ENCODE data around the gene JSRP1. TPM values are rescaled to one million over a fixed set of nuclear protein-coding genes. Genes with fewer than 3 reads are reported as not detected.

The JSRP1 gene
- total RNA-seq, 1 donor from 2014 or later, result not detected

DNA sequence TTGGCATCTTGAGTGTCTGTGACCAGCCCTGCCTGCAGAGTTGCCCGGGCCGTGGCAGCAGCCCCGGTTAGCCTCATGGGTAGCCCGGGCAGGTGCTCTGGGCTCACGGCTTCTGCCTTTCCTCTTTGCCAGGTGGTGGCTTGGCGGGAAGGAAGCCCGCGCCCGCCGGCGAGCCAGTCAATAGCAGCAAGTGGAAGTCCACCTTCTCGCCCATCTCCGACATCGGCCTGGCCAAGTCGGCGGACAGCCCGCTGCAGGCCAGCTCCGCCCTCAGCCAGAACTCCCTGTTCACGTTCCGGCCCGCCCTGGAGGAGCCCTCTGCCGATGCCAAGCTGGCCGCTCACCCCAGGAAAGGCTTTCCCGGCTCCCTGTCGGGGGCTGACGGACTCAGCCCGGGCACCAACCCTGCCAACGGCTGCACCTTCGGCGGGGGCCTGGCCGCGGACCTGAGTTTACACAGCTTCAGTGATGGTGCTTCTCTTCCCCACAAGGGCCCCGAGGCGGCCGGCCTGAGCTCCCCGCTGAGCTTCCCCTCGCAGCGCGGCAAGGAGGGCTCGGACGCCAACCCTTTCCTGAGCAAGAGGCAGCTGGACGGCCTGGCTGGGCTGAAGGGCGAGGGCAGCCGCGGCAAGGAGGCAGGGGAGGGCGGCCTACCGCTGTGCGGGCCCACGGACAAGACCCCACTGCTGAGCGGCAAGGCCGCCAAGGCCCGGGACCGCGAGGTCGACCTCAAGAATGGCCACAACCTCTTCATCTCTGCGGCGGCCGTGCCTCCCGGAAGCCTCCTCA is 30.0 kb downstream of the JSRP1 start:
- intact Hi-C loops (cut with micrococcal nuclease), result no loop called here
- ATAC-seq (no peak), DNase-seq (no peak)

DNA sequence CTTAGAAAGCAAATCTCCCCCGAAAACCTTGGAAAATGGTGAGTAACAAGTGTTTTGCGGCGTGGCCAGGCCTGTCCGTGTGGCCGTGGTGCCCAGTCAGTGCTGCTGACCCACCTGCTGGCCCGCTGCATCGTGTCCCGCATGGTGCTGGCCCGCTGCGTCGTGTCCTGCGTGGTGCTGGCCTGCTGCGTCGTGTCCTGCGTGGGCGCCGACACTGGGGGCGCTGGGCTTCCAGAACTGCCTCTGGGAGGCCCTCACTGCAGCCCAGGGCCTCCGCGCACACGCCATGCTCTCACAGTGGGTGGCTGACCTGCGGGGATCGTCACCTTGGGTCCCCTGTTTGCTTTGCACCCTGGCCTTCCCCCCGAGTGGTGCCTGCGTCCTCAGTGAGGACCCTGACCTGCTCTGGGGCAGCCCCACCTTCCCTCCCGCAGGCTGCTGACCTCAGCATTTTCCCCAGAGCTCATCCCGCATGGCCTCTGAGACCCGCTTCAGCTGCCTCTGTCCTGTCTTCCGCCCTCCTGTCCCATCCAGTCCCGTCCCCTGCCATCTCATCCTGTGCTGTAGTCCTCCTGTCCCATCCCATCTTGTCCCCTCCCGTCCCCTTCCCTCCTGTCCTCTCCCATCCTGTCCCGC is 30.7 kb downstream of the JSRP1 start:
- DNase-seq (no peak), ATAC-seq (no peak)
- intact Hi-C loops (cut with micrococcal nuclease), result no loop called here

- ATAC-seq (no peak), DNase-seq (no peak)
- intact Hi-C loops (cut with micrococcal nuclease), result no loop called here
These were observed 31.4 kb downstream of the JSRP1 start for GRCh38 chr19:2224754-2225349.

- DNase-seq (no peak), ATAC-seq (no peak)
- intact Hi-C loops (cut with micrococcal nuclease), result no loop called here
These were observed 32.3 kb downstream of the JSRP1 start for GRCh38 chr19:2223959-2224358.

- intact Hi-C loops (cut with micrococcal nuclease), result no loop called here
- DNase-seq (no peak), ATAC-seq (no peak)
These were observed 32.8 kb downstream of the JSRP1 start for GRCh38 chr19:2223391-2223790.

- intact Hi-C loops (cut with micrococcal nuclease), result no loop called here
- no peak for DNase-seq
- no peak for ATAC-seq
These were observed 34.3 kb downstream of the JSRP1 start for GRCh38 chr19:2221918-2222317.

DNA sequence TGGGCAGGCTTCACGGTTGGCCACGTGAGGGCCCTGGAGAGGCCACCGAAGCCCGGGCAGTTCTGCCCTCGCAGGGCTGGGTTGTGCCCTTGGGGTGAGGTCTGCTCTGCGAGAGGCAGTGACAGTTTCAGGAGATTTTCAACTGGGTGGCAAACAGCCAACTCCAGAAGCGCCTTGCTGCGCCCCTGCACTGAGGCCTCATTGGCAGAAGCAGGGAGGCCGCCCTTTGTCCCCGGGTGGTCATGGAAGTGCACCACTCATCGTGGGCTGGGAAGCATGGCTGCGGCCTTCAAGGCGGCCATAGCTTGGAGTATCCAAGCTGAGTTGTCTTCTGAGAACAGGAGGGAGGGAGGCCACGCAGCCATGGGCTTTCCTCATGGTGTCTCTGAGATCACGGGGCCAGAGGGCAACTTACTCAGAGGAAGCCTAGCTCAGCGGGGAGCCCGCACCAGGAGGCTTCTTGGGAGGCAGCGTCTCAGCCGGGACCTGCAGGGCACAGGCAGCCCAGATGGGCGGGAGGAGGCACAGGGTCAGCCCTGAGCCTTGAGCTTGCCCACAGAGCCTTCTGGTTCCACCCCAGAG is 34.9 kb downstream of the JSRP1 start:
- DNase-seq, result no peak
- intact Hi-C loops (cut with micrococcal nuclease), result no loop called here
- ATAC-seq, result peak; percentile 26

DNA sequence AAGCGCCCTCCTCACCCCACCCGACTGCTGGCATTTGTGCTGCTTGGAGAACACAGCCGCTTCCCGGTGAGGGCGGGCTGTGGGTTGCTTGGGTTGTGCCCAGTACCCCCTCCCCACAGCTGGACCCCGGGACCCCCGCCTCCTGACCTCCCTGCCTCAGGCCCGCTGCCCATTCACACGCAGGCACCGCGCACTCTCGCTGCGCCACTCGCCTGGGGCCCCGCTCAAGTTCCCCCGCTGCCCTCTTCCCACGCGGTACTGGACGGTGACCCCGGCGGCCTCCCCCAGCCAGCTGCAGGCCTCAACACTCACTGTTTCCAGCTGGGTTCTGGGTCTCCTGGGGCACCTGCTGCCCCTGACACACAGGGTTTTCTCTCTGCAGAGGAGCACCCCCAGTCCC is 36.5 kb downstream of the JSRP1 start:
- ATAC-seq, result no peak
- no peak for DNase-seq
- intact Hi-C loops (cut with micrococcal nuclease), result no loop called here

- no peak for DNase-seq
- no peak for ATAC-seq
- intact Hi-C loops (cut with micrococcal nuclease), result no loop called here
These were observed 38.6 kb downstream of the JSRP1 start for GRCh38 chr19:2217591-2217990.

DNA sequence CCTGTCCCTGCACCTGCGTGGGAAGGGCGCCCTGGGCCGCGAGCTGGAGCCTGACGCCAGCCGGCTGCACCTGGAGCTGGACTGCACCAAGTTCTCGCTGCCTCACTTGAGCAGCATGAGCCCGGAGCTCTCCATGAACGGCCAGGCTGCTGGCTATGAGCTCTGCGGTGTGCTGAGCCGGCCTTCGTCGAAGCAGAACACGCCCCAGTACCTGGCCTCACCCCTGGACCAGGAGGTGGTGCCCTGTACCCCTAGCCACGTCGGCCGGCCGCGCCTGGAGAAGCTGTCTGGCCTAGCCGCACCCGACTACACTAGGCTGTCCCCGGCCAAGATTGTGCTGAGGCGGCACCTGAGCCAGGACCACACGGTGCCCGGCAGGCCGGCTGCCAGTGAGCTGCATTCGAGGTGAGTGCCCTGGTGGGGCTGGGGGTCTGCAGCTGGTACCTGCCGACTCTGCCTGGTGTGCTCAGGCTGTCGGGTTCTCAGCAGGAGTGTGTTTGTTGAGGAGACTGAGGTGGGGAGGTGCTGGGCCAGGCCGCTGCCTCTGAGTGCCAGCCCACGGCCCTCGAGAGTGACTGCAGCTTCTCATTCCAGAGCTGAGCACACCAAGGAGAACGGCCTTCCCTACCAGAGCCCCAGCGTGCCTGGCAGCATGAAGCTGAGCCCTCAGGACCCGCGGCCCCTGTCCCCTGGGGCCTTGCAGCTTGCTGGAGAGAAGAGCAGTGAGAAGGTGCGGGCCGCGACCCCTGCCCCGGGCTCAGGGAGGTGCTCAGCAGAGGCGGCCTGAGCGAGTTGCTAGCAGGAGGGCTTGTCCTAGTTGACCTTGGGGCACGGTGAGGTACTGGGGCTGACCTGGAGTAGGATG is 39.6 kb downstream of the JSRP1 start:
- DNase-seq, result no peak
- intact Hi-C loops (cut with micrococcal nuclease), result no loop called here
- ATAC-seq, result no peak

GRCh38 chr19:2215281-2215751 is 40.9 kb downstream of the JSRP1 start:
- ATAC-seq, result no peak
- DNase-seq, result no peak
- intact Hi-C loops (cut with micrococcal nuclease), result no loop called here

GRCh38 chr19:2214251-2214650 is 42.0 kb downstream of the JSRP1 start:
- ATAC-seq, result no peak
- intact Hi-C loops (cut with micrococcal nuclease), result no loop called here
- no peak for DNase-seq

DNA sequence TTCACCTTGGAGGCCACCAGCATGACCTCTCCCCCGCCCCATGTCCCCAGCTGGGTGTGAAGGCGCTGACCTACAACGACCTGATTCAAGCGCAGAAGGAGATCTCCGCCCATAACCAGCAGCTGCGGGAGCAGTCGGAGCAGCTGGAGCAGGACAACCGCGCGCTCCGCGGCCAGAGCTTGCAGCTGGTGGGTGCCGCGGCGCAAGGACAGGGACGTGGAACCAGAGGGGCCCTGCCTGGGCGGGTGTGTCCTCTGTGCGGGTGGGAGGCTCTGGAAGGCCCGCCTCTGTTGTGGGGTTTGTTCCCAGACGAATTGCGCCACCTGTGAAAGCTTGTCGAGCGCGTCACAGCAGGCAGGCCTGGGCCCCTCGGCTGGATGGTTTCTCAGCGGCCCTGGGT is 42.4 kb downstream of the JSRP1 start:
- DNase-seq (peak; percentile 48), ATAC-seq (peak; percentile 61)
- intact Hi-C loops (cut with micrococcal nuclease), result no loop called here

DNA sequence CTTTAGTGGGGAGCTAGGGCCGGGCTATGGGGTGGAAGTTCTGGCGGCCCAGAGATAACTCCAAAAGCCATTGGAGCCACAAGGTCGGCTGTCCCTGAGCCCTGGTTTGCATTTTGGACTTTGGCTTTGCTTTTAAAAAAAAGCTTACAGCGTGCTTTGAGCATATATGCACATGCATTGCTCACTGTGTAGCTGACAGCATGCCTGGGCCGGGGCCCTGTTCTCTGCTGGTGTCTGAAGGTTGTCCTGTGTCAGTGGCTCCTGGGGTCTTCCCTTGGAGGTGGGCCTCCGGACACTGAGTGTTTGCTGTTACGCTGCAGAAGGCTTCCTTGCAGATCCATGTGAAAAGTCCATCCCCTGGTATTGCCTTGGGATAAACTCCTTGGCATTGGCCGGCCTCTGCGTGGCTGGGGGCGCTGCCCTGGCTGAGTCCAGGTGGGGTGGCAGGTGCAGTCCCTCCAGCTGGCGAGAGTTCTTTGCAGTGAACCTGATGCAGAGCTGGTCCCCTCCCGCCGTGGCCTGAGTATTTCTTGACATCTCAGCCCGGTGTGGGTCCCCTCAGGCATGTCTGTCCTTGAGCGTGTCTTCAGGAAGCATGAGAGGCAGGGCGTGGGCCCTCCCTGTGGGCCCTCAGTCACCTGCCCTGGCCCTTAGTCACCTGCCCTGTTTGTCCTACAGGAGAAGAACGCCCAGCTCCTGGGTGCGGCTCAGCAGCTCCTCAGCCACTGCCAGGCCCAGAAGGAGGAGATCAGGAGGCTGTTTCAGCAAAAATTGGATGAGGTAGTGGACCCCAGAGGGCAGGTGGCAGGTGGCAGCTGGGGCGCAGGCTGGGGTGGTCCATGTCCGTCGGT is 43.1 kb downstream of the JSRP1 start:
- intact Hi-C loops (cut with micrococcal nuclease), result no loop called here
- ATAC-seq (no peak), DNase-seq (no peak)

- ATAC-seq (no peak), DNase-seq (no peak)
- intact Hi-C loops (cut with micrococcal nuclease), result no loop called here
These were observed 45.1 kb downstream of the JSRP1 start for GRCh38 chr19:2210987-2211740.

DNA sequence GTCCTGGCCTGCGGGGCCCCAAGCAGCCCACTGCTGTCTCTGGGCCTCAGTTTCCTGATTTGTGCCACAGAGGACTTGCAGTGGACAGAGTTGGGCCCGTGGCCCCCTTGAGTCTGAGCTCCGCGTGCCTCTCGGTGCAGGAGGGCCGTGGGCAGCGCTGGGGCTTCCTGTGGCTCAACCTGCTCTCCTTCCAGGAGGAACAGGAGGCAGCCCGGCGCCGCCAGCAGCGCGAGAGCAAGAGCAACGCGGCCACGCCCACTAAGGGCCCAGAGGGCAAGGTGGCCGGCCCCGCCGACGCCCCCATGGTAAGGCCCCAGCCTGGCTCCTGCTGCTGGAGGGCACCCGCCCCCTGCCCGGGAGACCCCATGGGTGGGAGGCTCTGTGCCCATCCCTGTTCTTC is 46.0 kb downstream of the JSRP1 start:
- DNase-seq, result no peak
- no peak for ATAC-seq
- intact Hi-C loops (cut with micrococcal nuclease), result no loop called here

DNA sequence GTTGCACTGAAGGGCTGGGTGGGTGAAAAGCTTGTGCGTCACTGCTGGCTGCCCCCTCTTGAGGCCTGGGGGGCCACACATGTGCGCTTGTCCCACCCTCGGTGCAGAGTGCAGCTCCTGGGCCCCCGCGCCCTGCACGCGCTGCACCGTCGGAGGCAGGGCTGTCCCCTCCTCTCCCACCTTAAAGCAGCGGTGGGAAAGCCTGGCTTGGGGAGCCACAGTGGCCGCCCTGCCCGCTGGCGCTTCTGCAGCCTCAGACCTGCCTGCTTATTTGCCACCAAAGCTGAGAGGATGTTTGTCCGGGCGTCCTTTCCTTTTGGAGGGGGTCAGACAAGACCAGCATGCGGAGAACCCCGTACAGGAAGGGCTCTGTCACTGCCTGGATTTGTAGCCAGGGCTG is 46.8 kb downstream of the JSRP1 start:
- no peak for DNase-seq
- ATAC-seq, result no peak
- intact Hi-C loops (cut with micrococcal nuclease), result no loop called here

GRCh38 chr19:2208975-2209374 is 47.2 kb downstream of the JSRP1 start:
- ATAC-seq (peak; percentile 42), DNase-seq (no peak)
- intact Hi-C loops (cut with micrococcal nuclease), result no loop called here

All from left ventricle myocardium superior (tissue), 1 donor.